DMS53 treated with DMSO at 0.1 percent for 48 hours (cell line): ENCODE data around the gene HSD11B1L.

Source experiments
- DNase-seq: peaks from one replicate; lab custom pipeline; 2025; ENCODE audit not compliant: unreplicated experiment; lab: John Stamatoyannopoulos, UW

HSD11B1L gene

DNA sequence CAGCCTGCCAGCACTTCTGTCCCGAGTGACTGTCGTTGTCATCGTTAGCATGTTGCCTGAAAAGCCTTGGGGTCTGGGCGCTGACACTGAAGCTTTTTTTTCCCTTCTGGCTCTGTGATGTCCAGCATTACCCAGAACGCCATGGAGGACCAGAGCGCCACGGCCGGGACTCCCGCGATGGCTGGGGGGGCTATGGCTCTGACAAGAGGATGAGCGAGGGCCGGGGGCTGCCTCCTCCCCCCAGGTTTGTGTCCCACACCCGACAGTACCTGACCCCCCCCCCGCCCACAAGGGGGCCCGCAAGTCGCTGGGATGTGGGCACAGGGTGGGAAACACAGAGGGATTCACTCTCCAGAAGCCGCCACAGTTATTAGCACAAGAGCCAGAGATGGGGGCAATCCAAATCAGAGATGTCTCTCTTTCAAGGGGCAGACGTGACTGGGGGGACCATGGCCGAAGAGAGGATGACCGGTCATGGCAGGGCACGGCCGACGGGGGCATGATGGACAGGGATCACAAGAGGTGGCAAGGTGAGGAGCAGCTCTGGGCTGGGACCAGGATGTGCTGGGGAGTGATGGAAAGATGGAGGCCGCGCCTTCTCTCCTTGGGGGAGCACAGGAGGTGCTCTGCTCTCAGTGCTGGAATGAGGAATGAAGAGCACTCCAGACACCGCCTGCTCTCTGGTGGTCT, 13.8 kb upstream of the HSD11B1L start:
- DNase-seq: no peak

DNA sequence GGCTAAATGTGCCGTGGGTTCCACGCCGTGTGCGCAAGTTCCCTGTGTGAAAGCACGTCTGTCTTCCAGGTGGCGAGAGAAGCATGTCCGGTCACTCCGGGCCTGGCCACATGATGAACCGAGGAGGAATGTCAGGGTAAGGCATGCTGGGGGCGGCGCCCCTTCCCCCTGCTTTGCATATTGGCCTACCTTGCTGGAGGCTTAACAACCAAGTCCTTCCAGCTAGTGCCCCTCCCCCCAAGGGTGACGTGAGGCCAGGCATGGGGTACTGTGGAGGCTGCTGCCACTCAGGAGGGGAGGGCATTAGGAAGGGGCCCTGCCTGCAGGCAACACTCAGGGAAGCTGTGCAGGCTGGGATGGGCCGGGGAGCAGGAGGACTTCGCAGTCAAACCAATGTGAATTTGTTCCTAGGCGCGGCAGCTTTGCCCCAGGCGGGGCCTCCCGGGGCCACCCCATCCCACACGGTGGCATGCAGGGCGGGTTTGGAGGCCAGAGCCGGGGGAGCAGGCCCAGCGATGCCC, 13.0 kb upstream of the HSD11B1L start:
- DNase-seq: no peak

DNA sequence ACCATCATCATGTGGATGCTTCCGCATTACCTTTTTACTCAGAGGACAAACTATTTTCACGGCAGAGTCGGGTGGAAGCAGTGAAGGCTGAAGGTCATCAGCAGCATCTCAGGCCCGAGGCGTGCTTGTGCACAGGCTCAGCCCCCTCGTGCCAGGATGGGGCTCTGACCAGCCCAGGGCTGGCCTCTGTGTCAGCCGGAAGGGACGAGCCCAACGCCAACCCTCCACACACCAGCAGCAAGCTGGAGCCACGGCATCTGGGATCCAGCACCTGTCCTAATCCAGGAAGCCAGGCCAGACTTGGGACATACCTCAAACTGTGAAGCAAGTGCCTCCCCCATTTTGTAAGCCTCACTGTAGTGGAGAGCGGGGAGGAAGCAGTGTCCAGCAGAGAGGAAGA, 11.6 kb upstream of the HSD11B1L start:
- no peak for DNase-seq

DNA sequence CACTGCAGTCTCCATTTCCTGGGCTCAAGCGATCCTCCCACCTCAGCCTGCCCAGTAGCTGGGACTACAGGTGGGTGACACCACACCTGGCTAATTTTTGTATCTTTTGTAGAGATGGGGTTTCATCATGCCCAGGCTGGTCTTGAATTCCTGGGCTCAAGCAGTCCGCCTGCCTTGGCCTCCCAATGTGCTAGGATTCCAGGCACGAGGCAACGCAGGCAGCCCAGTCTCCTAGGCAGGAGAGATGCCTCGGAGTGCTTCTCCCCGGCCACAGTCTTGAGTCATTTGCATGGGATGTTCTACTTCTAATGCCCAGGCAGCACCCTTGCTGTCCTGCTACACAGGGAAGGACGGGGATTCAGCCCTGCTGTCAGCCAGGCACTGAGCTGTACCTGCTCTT, 9.2 kb upstream of the HSD11B1L start:
- DNase-seq: no peak

DNA sequence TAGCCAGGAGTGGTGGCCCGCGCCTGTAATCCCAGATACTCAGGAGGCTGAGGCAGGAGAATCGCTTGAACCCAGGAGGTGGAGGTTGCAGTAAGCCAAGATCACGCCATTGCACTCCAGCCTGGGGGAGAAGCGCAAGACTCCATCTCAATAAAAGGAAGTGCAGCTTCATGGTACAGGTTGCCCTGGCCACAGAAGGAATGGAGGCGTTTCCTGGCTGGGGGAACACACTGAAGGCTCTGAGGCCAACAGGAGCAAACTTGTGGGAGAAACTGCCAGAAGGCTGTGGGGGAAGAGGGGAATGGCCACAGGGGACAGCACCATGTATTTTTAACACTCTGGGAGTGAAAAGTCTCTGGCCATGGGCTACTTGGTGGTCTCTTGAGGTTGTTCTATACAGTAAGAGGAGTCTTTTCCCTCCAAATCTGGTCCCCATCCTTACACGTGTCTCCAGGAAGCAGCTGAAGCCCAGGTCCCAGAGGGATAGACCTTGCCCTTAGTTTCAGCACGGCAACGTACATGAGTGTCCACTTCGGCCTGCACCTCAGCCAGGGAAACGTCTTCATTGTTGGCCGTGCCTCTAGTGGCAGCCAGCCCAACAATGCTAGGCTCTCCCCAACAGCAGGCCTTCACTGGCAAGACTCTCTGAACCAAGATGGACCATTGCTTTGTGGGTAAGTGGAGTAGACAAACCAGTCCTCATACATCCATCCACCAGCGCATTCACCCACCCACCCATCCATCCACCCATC, 7.9 kb upstream of the HSD11B1L start:
- DNase-seq: no peak

DNA sequence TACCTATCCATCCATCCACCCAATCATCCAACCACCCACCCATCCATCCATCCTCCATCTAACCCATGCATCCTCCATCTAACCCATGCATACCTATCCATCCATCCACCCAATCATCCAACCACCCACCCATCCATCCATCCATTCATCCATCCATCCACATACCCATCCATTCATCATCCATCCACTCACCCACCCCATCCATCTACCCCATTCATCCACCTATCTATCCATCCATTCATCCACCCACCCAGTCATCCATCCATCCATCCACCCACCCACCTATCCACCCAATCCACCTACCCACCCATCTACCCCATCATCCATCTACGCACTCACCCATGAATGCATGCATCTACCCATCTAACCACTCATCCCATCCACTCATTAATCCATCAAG, 7.1 kb upstream of the HSD11B1L start:
- no peak for DNase-seq

DNA sequence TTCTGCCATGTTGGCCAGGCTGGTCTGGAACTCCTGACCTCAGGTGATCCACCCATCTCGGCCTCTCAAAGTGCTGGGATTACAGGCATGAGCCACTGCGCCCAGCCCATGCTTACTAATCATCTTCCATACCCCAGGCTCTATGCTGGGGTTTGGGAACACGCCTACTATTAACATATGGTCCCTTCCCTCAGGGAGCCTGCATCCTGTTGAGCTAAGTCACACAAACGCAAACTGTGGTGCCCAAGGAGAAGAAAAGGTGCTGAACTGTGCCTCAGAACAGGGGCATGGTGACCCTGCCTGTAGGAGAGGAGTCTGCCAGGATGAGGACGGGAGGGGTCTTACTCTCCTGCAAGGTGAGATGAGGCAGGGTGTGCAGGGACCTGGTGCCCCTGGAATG, 6.1 kb upstream of the HSD11B1L start:
- DNase-seq: no peak

DNA sequence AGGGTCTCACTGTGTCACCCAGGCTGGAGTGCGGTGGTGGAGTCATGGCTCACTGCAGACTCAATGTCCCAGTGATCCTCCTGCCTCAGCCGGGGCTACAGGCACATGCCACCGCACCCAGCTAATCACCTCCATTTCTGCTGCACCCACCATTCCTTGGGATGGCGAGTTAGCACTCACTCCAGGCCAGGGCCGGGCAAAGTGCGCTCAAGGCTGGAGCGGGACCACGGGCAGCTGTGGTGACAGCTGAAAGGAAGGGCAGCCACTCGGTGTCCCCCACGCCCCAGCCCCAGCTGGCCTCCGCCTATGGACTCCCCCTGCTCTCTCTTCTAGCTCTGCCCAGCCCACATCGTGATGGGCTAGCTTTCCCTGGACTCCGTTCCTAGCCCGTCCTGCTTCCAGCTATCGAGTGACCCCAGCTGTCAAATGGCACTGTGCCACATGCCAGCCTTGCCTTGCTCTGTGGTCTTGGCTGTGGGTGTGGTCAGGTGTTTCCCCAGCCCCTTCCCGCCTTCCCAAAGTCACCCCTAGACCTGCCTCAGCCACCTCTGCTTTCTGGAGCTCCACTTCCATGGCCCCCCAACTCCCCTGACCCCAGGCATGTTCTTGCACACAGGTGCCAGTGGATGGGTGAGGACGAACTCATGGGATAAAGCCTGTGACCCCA, 4.6 kb upstream of the HSD11B1L start:
- DNase-seq: no peak

DNA sequence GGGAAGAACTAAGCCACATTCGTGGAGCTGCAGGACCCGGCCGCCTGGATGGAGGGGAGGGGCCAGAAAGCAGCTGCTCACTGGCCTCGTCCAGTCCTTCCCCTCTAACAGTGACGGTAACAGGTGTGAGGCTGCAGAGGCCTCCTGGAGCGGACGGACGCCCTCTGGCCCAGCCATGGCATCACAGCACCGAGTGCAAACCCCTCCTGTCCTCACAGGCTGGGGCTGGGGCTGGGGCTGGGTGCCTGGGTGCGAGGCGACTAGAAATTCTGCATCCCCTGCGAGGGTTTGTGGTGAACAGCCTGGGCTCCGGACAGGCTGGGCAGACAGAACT, 4.1 kb upstream of the HSD11B1L start:
- DNase-seq: no peak

DNA sequence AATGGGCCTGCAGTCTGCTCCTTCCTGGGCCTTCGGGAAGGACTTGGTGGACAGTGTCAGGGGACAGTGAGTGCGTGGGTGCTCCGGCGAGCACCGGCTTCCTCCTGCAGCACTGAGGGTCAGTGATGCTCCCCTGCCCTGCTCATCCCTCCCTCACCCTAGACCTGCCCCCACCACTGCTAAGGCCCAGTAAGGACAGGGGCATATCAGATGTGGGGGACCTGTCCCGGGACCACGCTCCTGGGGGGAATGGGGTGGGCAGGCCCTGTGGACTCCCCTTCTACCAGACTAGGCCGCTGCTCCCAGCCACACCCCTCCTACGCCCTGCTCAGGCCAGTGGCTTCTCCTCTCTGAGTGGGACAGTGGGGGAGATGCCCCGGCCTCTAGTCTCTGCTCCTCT, 3.7 kb upstream of the HSD11B1L start:
- no peak for DNase-seq

DNA sequence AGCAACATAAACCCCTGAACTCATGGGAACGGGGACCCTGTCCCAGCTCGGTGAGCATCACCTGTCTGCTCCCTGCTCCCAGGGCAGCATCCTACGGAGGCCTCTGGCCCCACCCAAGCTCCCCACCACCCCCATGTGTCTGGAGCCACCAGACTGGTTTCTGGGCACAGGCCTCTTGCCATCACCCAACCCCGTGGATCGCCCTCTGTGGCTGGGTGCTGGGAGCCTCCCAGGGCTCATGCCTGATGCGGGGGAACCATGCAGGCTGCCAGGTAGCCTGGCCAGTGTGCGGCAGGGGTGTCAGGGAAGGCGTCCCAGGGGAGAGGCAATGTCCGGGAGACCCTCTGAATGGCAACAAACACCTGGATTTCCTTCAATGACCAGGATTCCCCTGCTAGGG, 3.2 kb upstream of the HSD11B1L start:
- no peak for DNase-seq

DNA sequence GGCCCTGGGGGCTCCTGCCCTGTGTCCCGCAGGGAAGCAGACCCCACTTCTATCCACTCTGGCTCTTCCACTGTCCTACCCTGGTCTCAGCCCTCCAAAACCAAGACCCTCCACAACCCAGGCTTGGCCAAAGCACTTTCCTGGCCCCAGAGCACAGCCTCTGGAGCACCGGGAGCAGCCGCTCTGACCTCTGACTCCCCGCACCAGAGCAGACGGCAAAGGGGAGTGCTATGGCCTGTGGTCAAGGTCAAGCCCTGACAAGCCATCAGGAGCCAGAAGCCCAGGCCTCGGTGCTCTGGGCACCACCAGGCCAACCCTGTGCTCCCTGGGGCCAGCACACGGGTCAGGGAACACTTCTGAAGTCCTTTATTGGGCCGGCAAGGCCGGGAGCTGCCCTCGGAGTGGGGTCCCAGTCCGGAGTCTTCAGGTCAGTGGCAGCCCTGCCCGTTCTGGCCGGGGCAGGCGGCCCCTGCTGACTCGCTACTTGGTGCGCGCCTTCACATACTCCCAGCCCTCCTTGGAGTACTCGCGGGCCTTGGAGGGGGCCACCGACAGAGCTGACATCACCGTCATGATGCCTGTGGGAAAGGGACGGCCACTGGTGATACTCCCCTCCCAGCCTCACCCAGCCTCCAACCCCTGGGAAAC, 2.6 kb upstream of the HSD11B1L start:
- no peak for DNase-seq

DNA sequence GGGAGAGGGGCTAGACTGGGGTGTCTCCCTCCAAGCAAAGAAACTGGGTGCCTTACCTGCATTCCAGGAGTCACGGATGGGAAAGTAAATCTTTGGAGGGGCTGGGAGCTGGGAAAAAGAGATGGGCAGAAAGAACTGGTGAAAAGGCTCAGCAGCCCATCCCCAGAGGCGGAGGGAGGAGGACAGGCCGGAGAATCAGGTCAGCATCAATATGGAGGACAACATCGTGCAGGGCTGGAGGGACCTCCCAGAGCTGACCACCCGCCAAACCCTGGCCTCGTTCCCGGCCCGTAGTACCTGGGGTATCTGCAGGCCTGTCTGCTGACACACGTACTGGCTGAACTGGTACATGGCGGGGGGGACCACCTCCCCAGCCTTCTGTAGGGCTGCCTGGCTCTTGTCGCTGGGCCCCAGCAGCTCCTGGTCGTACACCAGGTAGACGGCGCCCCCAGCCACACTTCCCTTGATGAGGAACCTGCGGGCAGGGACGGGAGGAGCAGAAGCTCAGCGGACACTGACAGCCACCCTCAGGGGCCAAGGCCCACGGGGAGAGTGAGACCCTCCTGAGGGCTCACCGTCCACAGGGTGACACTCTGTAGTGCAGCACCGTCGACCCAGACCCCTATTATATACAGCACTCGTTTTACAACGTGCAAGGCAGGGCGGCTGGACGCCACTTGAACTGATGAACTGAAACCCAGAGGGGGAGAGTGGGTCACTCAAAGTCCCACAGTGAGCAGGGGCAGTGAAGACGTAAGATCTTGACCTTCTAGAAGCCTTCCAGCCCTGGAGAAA, 1.3 kb upstream of the HSD11B1L start:
- DNase-seq: no peak

DNA sequence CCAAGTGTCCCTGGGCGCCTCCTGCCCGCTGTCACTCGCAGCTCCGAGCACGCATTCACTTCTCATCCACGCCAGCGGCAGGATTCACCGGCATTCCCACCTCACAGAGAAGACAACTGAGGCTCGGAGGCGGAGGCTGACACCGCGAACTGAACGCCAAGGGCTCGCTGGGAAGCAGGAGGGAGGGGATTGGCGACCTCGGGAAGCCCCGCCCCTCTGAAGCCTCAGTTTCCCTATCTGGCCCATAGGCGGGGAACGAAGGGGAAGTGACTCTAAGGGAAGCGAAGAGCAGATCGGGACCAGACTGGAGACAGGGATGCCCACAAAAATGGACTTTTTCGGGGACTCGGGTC, 767 bp upstream of the HSD11B1L start:
- DNase-seq: no peak

DNA sequence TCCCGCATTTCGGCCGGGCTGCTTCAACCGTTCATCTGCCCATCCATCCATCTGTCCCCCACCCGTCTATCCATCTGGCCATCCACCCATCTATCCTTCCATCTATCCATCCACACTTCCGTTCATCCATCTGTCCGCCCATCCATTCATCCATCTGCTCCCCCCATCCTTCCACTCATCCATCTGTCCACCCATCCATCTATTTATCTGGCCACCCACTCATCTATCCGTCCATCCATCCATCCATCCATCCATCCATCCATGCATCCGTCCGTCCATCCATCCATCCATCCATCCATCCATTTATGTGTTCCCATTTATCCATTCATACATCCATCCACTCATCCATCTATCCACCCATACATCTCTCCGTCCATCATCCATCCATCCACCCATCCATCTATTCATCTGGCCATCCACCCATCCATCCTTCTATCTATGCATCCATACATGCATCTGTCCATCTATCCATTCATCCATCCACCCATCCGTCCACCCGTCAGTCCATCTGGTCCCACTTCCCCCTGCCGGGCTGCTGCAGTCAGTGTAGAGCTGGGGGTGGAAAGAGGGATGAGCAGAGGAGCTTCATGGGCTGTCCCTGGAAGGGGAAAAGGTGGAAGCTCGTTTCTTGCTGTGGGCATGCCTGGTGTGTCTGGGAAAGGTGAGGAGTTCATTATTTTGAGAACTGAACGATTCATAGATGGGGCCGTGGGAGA, 722 bp downstream of the HSD11B1L start:
- DNase-seq: no peak

DNA sequence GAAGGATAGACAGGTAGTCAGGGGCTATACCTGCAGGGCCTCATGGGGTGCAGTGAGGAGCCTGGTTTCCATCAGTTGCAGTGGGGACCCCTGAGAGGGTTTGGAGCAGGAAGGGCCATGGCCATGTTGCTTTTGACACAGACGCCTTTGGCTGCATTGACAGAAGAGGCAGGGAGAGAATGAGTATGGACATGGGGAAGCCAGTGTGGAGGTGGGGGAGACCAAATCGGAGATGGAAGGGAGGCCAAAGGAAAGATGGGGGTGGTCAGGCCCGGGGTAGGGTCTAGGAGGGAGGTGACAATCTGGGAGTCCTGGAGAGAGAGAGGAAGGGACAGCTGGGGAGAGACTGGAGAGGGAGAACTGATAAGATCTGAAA, 1.3 kb downstream of the HSD11B1L start:
- no peak for DNase-seq

DNA sequence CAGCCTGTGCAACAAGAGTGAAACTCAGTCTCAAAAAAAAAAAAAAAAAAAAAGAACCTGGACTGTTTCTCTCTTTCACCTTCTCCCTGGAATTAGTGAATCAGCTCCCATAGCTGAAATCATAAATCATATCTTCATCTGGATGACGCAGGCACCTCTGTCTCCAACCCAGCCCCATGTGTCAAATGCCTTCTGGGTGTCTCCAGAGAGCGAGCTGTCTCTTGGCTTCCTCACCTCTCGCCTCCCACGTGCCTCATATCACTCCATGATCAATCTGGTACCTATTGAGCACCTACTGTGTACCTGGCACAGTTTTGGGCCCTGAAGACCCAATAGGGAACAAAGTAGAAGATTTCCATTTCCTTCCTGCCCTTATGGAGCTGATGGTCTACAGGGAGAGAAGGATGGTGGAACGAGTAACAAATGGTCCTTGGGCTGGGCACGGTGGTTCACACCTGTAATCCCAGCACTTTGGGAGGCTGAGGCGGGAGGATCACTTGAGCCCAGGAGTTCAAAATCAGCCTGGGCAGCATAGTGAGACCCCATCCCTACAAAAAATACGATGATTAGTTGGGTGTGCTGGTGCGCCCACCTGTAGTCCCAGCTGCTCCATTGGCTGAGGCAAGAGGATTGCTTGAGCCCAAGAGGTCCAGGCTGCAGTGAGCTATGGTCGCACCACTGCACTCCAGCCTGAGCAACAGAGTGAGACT, 2.5 kb downstream of the HSD11B1L start:
- no peak for DNase-seq

DNA sequence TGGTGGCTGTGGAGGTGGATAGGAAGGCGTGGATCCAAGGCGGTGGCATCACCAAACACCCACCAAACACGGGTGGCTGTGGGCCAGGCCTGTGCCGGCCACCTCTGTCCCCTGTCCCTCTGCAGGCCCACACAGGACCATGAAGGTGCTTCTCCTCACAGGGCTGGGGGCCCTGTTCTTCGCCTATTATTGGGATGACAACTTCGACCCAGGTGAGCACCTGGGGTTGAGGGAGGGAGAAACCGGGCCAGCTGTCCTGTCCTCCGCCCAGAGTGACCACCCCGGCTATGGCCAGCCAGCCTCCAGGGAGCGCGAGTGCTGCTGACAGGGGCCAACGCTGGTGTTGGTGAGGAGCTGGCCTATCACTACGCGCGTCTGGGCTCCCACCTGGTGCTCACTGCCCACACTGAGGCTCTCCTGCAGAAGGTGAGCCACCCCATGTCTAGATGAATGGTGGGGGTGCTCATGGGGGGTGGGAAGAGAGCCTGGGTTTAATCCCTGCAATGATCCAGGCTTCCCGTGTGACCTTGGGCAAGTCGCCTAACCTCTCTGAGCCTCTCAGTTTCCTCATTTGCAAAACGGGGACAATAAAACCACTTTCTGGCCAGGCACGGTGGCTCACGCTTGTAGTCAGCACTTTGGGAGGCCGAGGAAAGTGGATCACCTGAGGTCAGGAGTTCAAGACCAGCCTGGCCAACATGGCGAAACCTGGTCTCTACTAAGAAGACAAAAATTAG, 4.0 kb downstream of the HSD11B1L start:
- DNase-seq: no peak

DNA sequence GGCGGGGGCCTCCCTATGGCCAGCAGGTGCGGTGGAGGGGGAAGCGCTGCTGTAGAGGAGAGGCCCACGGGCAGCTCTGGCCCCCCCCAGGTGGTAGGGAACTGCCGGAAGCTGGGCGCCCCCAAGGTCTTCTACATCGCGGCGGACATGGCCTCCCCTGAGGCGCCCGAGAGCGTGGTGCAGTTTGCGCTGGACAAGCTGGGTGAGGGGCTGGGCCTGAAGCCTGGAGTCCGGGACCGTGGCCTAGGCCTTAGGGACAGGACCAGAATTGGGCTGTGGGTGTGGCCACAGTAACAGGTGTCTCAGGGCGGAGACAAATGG, 5.5 kb downstream of the HSD11B1L start:
- DNase-seq: no peak
